ENCODE results near the gene KLHL22. TPM values are rescaled to one million over a fixed set of nuclear protein-coding genes. Genes with fewer than 3 reads are reported as not detected.

KLHL22 gene
- total and polyA plus RNA-seq, 2 experiments from 2014 or later = 33.8 to 55.0 TPM

DNA sequence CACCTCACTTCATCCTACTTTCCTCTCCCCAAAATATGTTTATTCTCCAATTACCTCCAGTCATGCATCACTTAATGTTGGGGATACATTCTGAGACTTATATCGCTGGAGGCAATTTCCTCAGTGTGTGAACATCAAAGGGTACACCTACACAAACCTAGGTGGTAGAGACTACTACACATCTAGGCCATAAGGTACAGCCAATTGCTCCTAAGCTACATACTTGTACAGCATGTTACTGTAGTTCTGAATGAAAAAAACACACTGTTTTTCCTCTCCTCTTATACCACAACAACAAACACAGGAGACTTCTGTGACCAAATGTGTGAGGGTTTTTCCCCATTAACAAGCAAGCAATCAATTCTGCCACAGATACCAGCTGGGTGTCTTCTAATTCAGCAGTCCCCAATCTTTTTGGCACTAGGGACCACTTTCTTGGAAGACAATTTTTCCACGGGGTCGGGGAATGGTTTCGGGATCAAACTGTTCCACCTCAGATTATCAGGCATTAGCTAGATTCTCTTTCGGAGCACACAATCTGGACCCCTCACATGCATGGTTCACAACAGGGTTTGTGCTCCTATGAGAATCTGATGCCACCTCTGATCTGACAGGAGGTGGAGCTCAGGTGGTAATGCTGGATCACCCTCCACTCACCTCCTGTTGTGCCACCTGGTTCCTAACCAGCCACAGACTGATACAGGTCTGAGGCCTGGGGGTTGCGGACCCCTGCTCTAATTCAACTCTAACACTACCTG is 5.2 kb downstream of the KLHL22 start:
- TF ChIP-seq, protein P1, sequence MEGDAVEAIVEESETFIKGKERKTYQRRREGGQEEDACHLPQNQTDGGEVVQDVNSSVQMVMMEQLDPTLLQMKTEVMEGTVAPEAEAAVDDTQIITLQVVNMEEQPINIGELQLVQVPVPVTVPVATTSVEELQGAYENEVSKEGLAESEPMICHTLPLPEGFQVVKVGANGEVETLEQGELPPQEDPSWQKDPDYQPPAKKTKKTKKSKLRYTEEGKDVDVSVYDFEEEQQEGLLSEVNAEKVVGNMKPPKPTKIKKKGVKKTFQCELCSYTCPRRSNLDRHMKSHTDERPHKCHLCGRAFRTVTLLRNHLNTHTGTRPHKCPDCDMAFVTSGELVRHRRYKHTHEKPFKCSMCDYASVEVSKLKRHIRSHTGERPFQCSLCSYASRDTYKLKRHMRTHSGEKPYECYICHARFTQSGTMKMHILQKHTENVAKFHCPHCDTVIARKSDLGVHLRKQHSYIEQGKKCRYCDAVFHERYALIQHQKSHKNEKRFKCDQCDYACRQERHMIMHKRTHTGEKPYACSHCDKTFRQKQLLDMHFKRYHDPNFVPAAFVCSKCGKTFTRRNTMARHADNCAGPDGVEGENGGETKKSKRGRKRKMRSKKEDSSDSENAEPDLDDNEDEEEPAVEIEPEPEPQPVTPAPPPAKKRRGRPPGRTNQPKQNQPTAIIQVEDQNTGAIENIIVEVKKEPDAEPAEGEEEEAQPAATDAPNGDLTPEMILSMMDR (IDR thresholded peaks at IDR 0.05; ENCODE audit: low read depth, low read length) = no peak
- Histone ChIP-seq H3K27ac (no peak overlapping the region), H3K27me3 (no peaks in the 10 kb centered on the region), H3K4me1 (ENCODE audit: low read depth) (no peaks in the 10 kb centered on the region), H3K4me3 (no peak overlapping the region), H3K9me3 (ENCODE audit: low read depth) (no peaks in the 10 kb centered on the region), H3K36me3 (no peaks in the 10 kb centered on the region)
- DNase-seq (ENCODE audit: low read depth in 1 of 2, low spot score in 1 of 2) = no peak

GRCh38 chr22:20488946-20489345 is 6.6 kb downstream of the KLHL22 start:
- H3K4me1 ChIP-seq (ENCODE audit: low read depth) = no peaks in the 10 kb centered on the region
- TF ChIP-seq, protein P1 (IDR thresholded peaks at IDR 0.05; ENCODE audit: low read depth, low read length) = no peak
- H3K27ac ChIP-seq = no peak overlapping the region
- no peaks in the 10 kb centered on the region for H3K27me3 ChIP-seq
- no peak for DNase-seq (ENCODE audit: low read depth in 1 of 2, low spot score in 1 of 2)
- no peaks in the 10 kb centered on the region for H3K9me3 ChIP-seq (ENCODE audit: low read depth)
- no peak overlapping the region for H3K4me3 ChIP-seq
- H3K36me3 ChIP-seq = no peaks in the 10 kb centered on the region

DNA sequence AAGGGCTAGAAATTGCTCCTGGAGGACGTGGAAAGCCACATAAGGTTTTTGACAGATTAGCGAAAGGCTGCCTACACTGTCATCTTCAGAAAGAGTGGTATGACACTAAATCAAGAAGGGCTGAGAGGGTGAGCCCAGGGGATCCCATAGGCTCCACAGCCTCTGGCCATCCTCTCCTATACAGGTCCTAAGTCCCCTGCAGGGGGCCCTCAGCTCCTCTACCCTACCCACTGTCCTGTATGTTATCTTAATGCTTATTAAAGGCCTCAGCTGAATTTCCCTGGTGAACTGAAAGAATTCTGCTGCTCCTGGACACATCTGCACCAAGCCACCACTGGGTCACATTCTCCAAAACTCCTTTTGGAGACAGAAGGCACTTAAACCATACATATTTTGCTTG is 7.9 kb downstream of the KLHL22 start:
- Histone ChIP-seq H3K4me3 (no peak overlapping the region), H3K27ac (no peak overlapping the region), H3K36me3 (no peaks in the 10 kb centered on the region), H3K27me3 (no peaks in the 10 kb centered on the region), H3K4me1 (ENCODE audit: low read depth) (no peaks in the 10 kb centered on the region), H3K9me3 (ENCODE audit: low read depth) (no peaks in the 10 kb centered on the region)
- TF ChIP-seq, protein P1 (IDR thresholded peaks at IDR 0.05; ENCODE audit: low read depth, low read length) = no peak
- no peak for DNase-seq (ENCODE audit: low read depth in 1 of 2, low spot score in 1 of 2)

DNA sequence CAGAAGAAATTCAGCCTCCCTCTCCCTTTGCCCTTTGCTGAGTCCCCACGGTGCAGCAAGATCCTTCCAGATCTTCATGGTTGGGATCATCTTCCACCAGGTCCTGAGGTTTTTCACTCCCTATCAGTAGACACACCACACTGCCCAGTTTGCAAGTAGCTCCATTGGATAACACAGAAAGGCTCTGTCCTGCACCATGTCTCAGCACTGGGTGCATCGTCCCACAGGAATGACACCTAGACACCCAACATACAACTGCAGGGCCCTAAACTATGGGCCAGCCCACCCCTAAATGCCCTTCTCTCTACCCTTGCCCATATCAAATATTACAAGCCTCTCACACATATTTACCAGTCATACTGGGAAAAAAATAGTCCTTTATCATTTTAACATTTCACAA is 9.4 kb downstream of the KLHL22 start:
- TF ChIP-seq, protein P1 (IDR thresholded peaks at IDR 0.05; ENCODE audit: low read depth, low read length) = no peak
- H3K9me3 ChIP-seq (ENCODE audit: low read depth) = no peaks in the 10 kb centered on the region
- H3K4me1 ChIP-seq (ENCODE audit: low read depth) = no peaks in the 10 kb centered on the region
- DNase-seq (ENCODE audit: low read depth in 1 of 2, low spot score in 1 of 2) = no peak
- H3K27me3 ChIP-seq = no peaks in the 10 kb centered on the region
- H3K4me3 ChIP-seq = no peak overlapping the region
- no peaks in the 10 kb centered on the region for H3K36me3 ChIP-seq
- no peak overlapping the region for H3K27ac ChIP-seq

GRCh38 chr22:20484948-20485683 is 10.5 kb downstream of the KLHL22 start:
- H3K27me3 ChIP-seq = no peaks in the 10 kb centered on the region
- H3K4me1 ChIP-seq (ENCODE audit: low read depth) = no peaks in the 10 kb centered on the region
- no peak overlapping the region for H3K27ac ChIP-seq
- DNase-seq (ENCODE audit: low read depth in 1 of 2, low spot score in 1 of 2) = no peak
- H3K4me3 ChIP-seq = no peak overlapping the region
- TF ChIP-seq, protein P1 (IDR thresholded peaks at IDR 0.05; ENCODE audit: low read depth, low read length) = no peak
- H3K36me3 ChIP-seq = no peaks in the 10 kb centered on the region
- H3K9me3 ChIP-seq (ENCODE audit: low read depth) = no peaks in the 10 kb centered on the region
